Urinary bladder (tissue), 4 donors: ENCODE results near the gene SRPK2. TPM values are rescaled to one million over a fixed set of nuclear protein-coding genes. Genes with fewer than 3 reads are reported as not detected.

Experiments
- DNase-seq: peaks from one replicate; pipeline ENCODE4 v3.0.0-alpha.2; 2015; ENCODE audit errors: extremely low spot score
- H3K27ac ChIP-seq: one replicate; pipeline ENCODE4 v1.5.1; 2013; ENCODE audit warnings: low read depth, mild to moderate bottlenecking, moderate library complexity
- H3K36me3 ChIP-seq: one replicate; pipeline ENCODE4 v1.6.1; 2013; ENCODE audit warnings: mild to moderate bottlenecking, moderate library complexity; ENCODE audit not compliant: insufficient read depth
- H3K4me1 ChIP-seq: one replicate; pipeline ENCODE4 v1.6.1; 2013; ENCODE audit warnings: mild to moderate bottlenecking, moderate library complexity; ENCODE audit not compliant: insufficient read depth
- H3K4me3 ChIP-seq: one replicate; pipeline ENCODE4 v1.5.1; 2013; ENCODE audit warnings: low read depth, low read length
- WGBS: extraction: QIAGEN DNeasy Blood & Tissue Kit; methylation state at CpG from one replicate; pipeline ENCODE4 v1.1.7; 2013; 5-methylcytosine and 5-hydroxymethylcytosine counted together
- polyA plus RNA-seq: library from polyadenylated mRNA; stranded (reverse); fragments of 200-250 nt; gene quantifications from one replicate; pipeline ENCODE4 v1.2.3, GENCODE V29; 2013
- small RNA-seq: library from RNA; depleted of rRNA; stranded (forward); fragments of <200 nt; gene quantifications from one replicate; pipeline ENCODE3, GENCODE V24; 2014
- total RNA-seq: library from RNA; depleted of rRNA; stranded (reverse); fragments of >200 nt; gene quantifications from one replicate; pipeline ENCODE4 v1.2.3, GENCODE V29; 2014
- donor health status: healthy with polysubstance abuse.
- donor health status: healthy.

The SRPK2 gene
- total and polyA plus RNA-seq, 2 donors: 21.7 to 116 TPM

- Histone ChIP-seq H3K4me1 (no peaks in the 10 kb centered on the region), H3K27ac (no peak overlapping the region), H3K36me3 (peaks cover 1% of the 10 kb centered on the region), H3K4me3 (no peak overlapping the region)
- no peak for DNase-seq
- WGBS: 81% methylated on average over 6 of the region's 6 CpGs
Observed at GRCh38 chr7:105087981-105088380, 300.7 kb downstream of the SRPK2 start.

GRCh38 chr7:105086850-105087249, 301.9 kb downstream of the SRPK2 start:
- Histone ChIP-seq H3K4me3 (no peak overlapping the region), H3K36me3 (peaks cover 6% of the 10 kb centered on the region), H3K27ac (no peak overlapping the region), H3K4me1 (no peaks in the 10 kb centered on the region)
- WGBS: 97% methylated on average over 3 of the region's 3 CpGs
- DNase-seq: no peak

- 97% methylated on average over 1 of the region's 1 CpG for WGBS
- peaks cover 6% of the 10 kb centered on the region for H3K36me3 ChIP-seq
- H3K27ac ChIP-seq: no peak overlapping the region
Observed at GRCh38 chr7:105084581-105084980, 304.1 kb downstream of the SRPK2 start.

GRCh38 chr7:105079348-105079747, 309.4 kb downstream of the SRPK2 start:
- Histone ChIP-seq H3K4me1 (no peaks in the 10 kb centered on the region), H3K27ac (no peak overlapping the region), H3K36me3 (peaks cover 6% of the 10 kb centered on the region), H3K4me3 (no peak overlapping the region)
- 95% methylated on average over 6 of the region's 6 CpGs for WGBS
- no peak for DNase-seq

More at GRCh38 chr7:105084581-105084980, 304.1 kb downstream of the SRPK2 start:
- Histone ChIP-seq H3K4me3 (no peak overlapping the region), H3K4me1 (no peaks in the 10 kb centered on the region)
- no peak for DNase-seq

- DNase-seq: no peak
- H3K4me3 ChIP-seq: no peak overlapping the region
- H3K4me1 ChIP-seq: no peaks in the 10 kb centered on the region
- H3K27ac ChIP-seq: no peak overlapping the region
- 98% methylated on average over 1 of the region's 1 CpG for WGBS
- H3K36me3 ChIP-seq: peaks cover 2% of the 10 kb centered on the region
Observed at GRCh38 chr7:105073143-105073542, 315.6 kb downstream of the SRPK2 start.

GRCh38 chr7:105068886-105069285, 319.8 kb downstream of the SRPK2 start:
- WGBS: 96% methylated on average over 1 of the region's 1 CpG
- H3K36me3 ChIP-seq: peaks cover 2% of the 10 kb centered on the region
- no peaks in the 10 kb centered on the region for H3K4me1 ChIP-seq
- H3K27ac ChIP-seq: no peak overlapping the region
- no peak overlapping the region for H3K4me3 ChIP-seq
- DNase-seq: no peak

GRCh38 chr7:105067691-105068090, 321.0 kb downstream of the SRPK2 start:
- Histone ChIP-seq H3K4me3 (no peak overlapping the region), H3K36me3 (peaks cover 2% of the 10 kb centered on the region), H3K27ac (no peak overlapping the region), H3K4me1 (no peaks in the 10 kb centered on the region)
- 96% methylated on average over 5 of the region's 5 CpGs for WGBS
- no peak for DNase-seq

Small RNA genes within 50 kb of the gene (small RNA-seq; reads per million reads assigned to genes)
- gene AC005070.2: not detected
- not detected for gene RNU6-1322P

Other genes with a start within 250 kb of the SRPK2 start
- gene PUS7, start 133.3 kb upstream of the SRPK2 start, total RNA-seq: 16.3 TPM
- 7.3 TPM for gene PUS7, start 133.3 kb upstream of the SRPK2 start, polyA plus RNA-seq
- gene RINT1, start 143.3 kb upstream of the SRPK2 start, total RNA-seq: 25.9 TPM
- 7.6 TPM for gene RINT1, start 143.3 kb upstream of the SRPK2 start, polyA plus RNA-seq
- gene EFCAB10, start 192.6 kb upstream of the SRPK2 start, total RNA-seq: not detected
- gene EFCAB10, start 192.6 kb upstream of the SRPK2 start, polyA plus RNA-seq: not detected